Neural cell (in vitro differentiated cells): ENCODE measurements around the gene PLEKHA1.

Source experiments
- CTCF ChIP-seq: fragments of 450-650 bp; IDR thresholded peaks from 2 replicates; pipeline ENCODE4 v1.5.1; 2014; ENCODE audit warnings: antibody characterized with exemption, mild to moderate bottlenecking, moderate library complexity; ENCODE audit not compliant: poor library complexity, severe bottlenecking
- EP300 ChIP-seq: fragments of 450-650 bp; conservative IDR thresholded peaks from 2 replicates; pipeline ENCODE4 v1.6.1; 2014; ENCODE audit warnings: antibody characterized with exemption, mild to moderate bottlenecking, moderate library complexity; ENCODE audit not compliant: poor library complexity, severe bottlenecking
- EZH2 ChIP-seq: fragments of 200-600, 300-800 bp; shearing (Covaris generic), sonication (generic); IDR thresholded peaks from 2 replicates; pipeline ENCODE4 v1.6.1; 2014; ENCODE audit warnings: antibody characterized with exemption, low read length, borderline replicate concordance, mild to moderate bottlenecking; ENCODE audit not compliant: insufficient read depth, poor library complexity, severe bottlenecking
- POLR2AphosphoS5 ChIP-seq: IDR thresholded peaks from 2 replicates; pipeline ENCODE4 v1.6.1; 2012
- REST ChIP-seq: IDR thresholded peaks from 2 replicates; pipeline ENCODE4 v1.6.1; 2012; ENCODE audit warnings: borderline replicate concordance
- SMC3 ChIP-seq: fragments of 450-650 bp; conservative IDR thresholded peaks from 2 replicates; pipeline ENCODE4 v1.6.1; 2014; ENCODE audit warnings: antibody characterized with exemption, mild to moderate bottlenecking, moderate library complexity; ENCODE audit not compliant: poor library complexity

GRCh38 chr10:122404576-122404975 lies 30.1 kb downstream of the PLEKHA1 start:
- no peak for TF ChIP-seq CTCF
- TF ChIP-seq SMC3: no peak
- no peak for TF ChIP-seq EP300
- TF ChIP-seq POLR2AphosphoS5: no peak
- no peak for TF ChIP-seq REST
- no peak for TF ChIP-seq EZH2
